K562 (cell line): ENCODE data around the gene MAST1. TPM values are rescaled to one million over a fixed set of nuclear protein-coding genes. Genes with fewer than 3 reads are reported as not detected.

Experiments
- ATAC-seq: fragments of 200-7000 bp; cut with Tn5 transposase; 3 replicates; pipeline ENCODE4 v1.9.1; 2020; ENCODE audit warnings: moderate library complexity
- BruUV-seq: library from RNA; stranded (reverse); fragments of 400-500 nt; replicated peaks from 2 replicates; lab custom pipeline; 2021; lab: Mats Ljungman, UMichigan
- CTCF ChIA-PET: fragments of 300-600 bp; formaldehyde crosslinking; extraction: SDS; loops from one replicate; lab custom pipeline; 2021; ENCODE audit warnings: low intra/inter-chr PET ratio; lab: Yijun Ruan, JAX
- POLR2A ChIA-PET: fragments of 300-600, 350-650 bp; sonication (Branson Sonifier 250); formaldehyde crosslinking; extraction: SDS; loops from one replicate; lab custom pipeline; 2021; ENCODE audit warnings: antibody characterized with exemption, inconsistent platforms; lab: Yijun Ruan, JAX
- DNase-seq, 4 experiments: peaks; one replicate each; pipeline versions ENCODE4 v3.0.0 to v3.0.0-alpha.2; 2011 to 2018; ENCODE audit warnings: low spot score in 3 of 4, mixed read lengths in 3 of 4; ENCODE audit errors: extremely low read depth in 1 of 4
- FAIRE-seq: peaks from 2 replicates; lab custom pipeline; 2011; peaks lifted over from hg19 to GRCh38; lab: Jason Lieb, UNC
- H2AFZ ChIP-seq: 2 replicates; pipeline ENCODE4 v1.6.0; 2011; ENCODE audit warnings: low read depth, low read length, control low read depth, inconsistent platforms
- H3K27ac ChIP-seq: fragments of 200-600 bp; 3 replicates; pipeline ENCODE4 v1.8.0; 2011; ENCODE audit warnings: low read depth, mild to moderate bottlenecking, control low read depth, inconsistent platforms, low read length, moderate library complexity, mixed read lengths; ENCODE audit errors: extremely low read depth
- H3K27me3 ChIP-seq, 2 experiments: fragments of 300-600 bp in 1 of 2; 2 replicates in 1 of 2; 3 replicates in 1 of 2; pipeline versions ENCODE4 v1.6.0 to v1.8.0; 2011; ENCODE audit warnings: inconsistent platforms in 2 of 2, low read length in 2 of 2, mild to moderate bottlenecking in 1 of 2, mixed read lengths in 1 of 2, moderate library complexity in 1 of 2; ENCODE audit not compliant: control insufficient read depth in 2 of 2, insufficient read depth in 2 of 2
- H3K36me3 ChIP-seq: fragments of 300-600 bp; 3 replicates; pipeline ENCODE4 v1.8.0; 2011; ENCODE audit warnings: mild to moderate bottlenecking, low read length, inconsistent platforms; ENCODE audit not compliant: control insufficient read depth, insufficient read depth
- H3K4me1 ChIP-seq, 2 experiments: fragments of 200-600 bp in 1 of 2; replicated peaks in 1 of 2; 2 replicates in 1 of 2; 3 replicates in 1 of 2; pipeline versions ENCODE4 v1.5.1 to v1.8.0; 2011; ENCODE audit warnings: inconsistent platforms in 2 of 2, low read length in 2 of 2, mild to moderate bottlenecking in 1 of 2, mixed read lengths in 1 of 2, moderate library complexity in 1 of 2; ENCODE audit not compliant: control insufficient read depth in 2 of 2, insufficient read depth in 2 of 2
- H3K4me2 ChIP-seq: 2 replicates; pipeline ENCODE4 v1.6.1; 2011; ENCODE audit warnings: low read length, control low read depth, inconsistent platforms, mixed read lengths; ENCODE audit not compliant: insufficient read depth
- H3K4me3 ChIP-seq: fragments of 200-600 bp; sonication (generic), shearing (Covaris generic); 2 replicates; pipeline ENCODE4 v1.5.1; 2016; ENCODE audit warnings: control low read depth, inconsistent platforms
- H3K79me2 ChIP-seq: fragments of 200-600 bp; 3 replicates; pipeline ENCODE4 v1.8.0; 2011; ENCODE audit warnings: low read length, inconsistent platforms; ENCODE audit not compliant: control insufficient read depth, insufficient read depth
- H3K9ac ChIP-seq, 2 experiments: 2 replicates each; pipeline versions ENCODE4 v1.6.0 to v1.6.1; 2011; ENCODE audit warnings: low read depth in 2 of 2, low read length in 2 of 2, control low read depth in 1 of 2, inconsistent platforms in 1 of 2, mild to moderate bottlenecking in 1 of 2, mixed read lengths in 1 of 2; ENCODE audit not compliant: insufficient read depth in 1 of 2
- H3K9me1 ChIP-seq: one replicate; pipeline ENCODE4 v1.6.0; 2011; ENCODE audit warnings: inconsistent platforms, mild to moderate bottlenecking, low read length, moderate library complexity; ENCODE audit not compliant: control insufficient read depth, insufficient read depth
- H3K9me3 ChIP-seq: replicated peaks from 2 replicates; pipeline ENCODE4 v1.5.1; 2011; ENCODE audit warnings: low read depth, low read length, inconsistent platforms; ENCODE audit not compliant: control insufficient read depth, insufficient read depth
- H4K20me1 ChIP-seq: replicated peaks from 2 replicates; pipeline ENCODE4 v1.6.1; 2011; ENCODE audit warnings: low read length, inconsistent platforms, mixed read lengths; ENCODE audit not compliant: control insufficient read depth, insufficient read depth
- FOXP1 ChIP-seq: sonication (generic); formaldehyde crosslinking; IDR thresholded peaks from 2 replicates; pipeline ENCODE4 v1.8.0; 2022; ENCODE audit warnings: mild to moderate bottlenecking, missing genetic modification reagents
- HEY1 ChIP-seq: fragments of 250-450 bp; sonication (Bioruptor Pico); IDR thresholded peaks from 2 replicates; pipeline ENCODE4 v1.5.0; 2020; ENCODE audit warnings: mild to moderate bottlenecking, moderate library complexity, borderline replicate concordance
- IRF9 ChIP-seq: fragments of 450-650 bp; IDR thresholded peaks from 2 replicates; pipeline ENCODE4 v1.6.1; 2016; ENCODE audit warnings: missing biosample characterization, missing genetic modification characterization
- PRDM10 ChIP-seq: fragments of 450-650 bp; IDR thresholded peaks from 2 replicates; pipeline ENCODE4 v1.6.1; 2018; ENCODE audit not compliant: partially characterized antibody
- RAD51 ChIP-seq: fragments of 450-650 bp; IDR thresholded peaks from 2 replicates; pipeline ENCODE4 v1.7.1; 2016; ENCODE audit warnings: low read depth, mild to moderate bottlenecking, borderline replicate concordance
- SMARCA4 ChIP-seq: fragments of 450-650 bp; IDR thresholded peaks from 2 replicates; pipeline ENCODE4 v1.6.1; 2016
- SNIP1 ChIP-seq: fragments of 450-650 bp; IDR thresholded peaks from 2 replicates; pipeline ENCODE4 v1.7.1; 2017; ENCODE audit warnings: low read depth, mild to moderate bottlenecking
- TFAM ChIP-seq: fragments of 250-450 bp; sonication (Bioruptor Pico); conservative IDR thresholded peaks from 2 replicates; pipeline ENCODE4 v1.5.0; 2021; ENCODE audit warnings: mild to moderate bottlenecking, moderate library complexity
- XRCC5 ChIP-seq: fragments of 200-400 bp; formaldehyde crosslinking; IDR thresholded peaks from 2 replicates; pipeline ENCODE4 v1.6.1; 2017; ENCODE audit warnings: low read depth, mild to moderate bottlenecking, low read length
- ZBTB7A ChIP-seq: IDR thresholded peaks from 2 replicates; pipeline ENCODE4 v1.6.1; 2011; ENCODE audit warnings: low read depth, mild to moderate bottlenecking, low read length, moderate library complexity, borderline replicate concordance; ENCODE audit not compliant: control insufficient read depth
- ZBTB9 ChIP-seq: fragments of 450-650 bp; formaldehyde crosslinking; IDR thresholded peaks from 2 replicates; pipeline ENCODE4 v1.4.0; 2020; ENCODE audit warnings: mild to moderate bottlenecking, moderate library complexity
- ZNF3 ChIP-seq: fragments of 250-450 bp; sonication (Bioruptor Pico); IDR thresholded peaks from 2 replicates; pipeline ENCODE4 v1.5.0; 2021; ENCODE audit warnings: mild to moderate bottlenecking, moderate library complexity
- ZNF57 ChIP-seq: fragments of 450-650 bp; formaldehyde crosslinking; IDR thresholded peaks from 2 replicates; pipeline ENCODE4 v1.4.0; 2020; ENCODE audit warnings: mild to moderate bottlenecking, moderate library complexity
- ZZZ3 ChIP-seq: fragments of 450-650 bp; IDR thresholded peaks from 2 replicates; pipeline ENCODE4 v1.6.1; 2016; ENCODE audit warnings: antibody characterized with exemption, mild to moderate bottlenecking, moderate library complexity
- WGBS: fragments of 100-300 bp; shearing (Covaris generic); methylation state at CpG from one replicate; pipeline ENCODE4 v1.1.6; 2016; ENCODE audit warnings: low coverage, mixed read lengths; ENCODE audit not compliant: insufficient coverage; ENCODE audit errors: missing lambda C conversion rate; 5-methylcytosine and 5-hydroxymethylcytosine counted together
- in situ Hi-C: fragments of 300-500 bp; cut with MboI; formaldehyde crosslinking; loops from 4 replicates; pipeline ENCODE4 v1.15.0; 2018; ENCODE audit warnings: inconsistent platforms, mixed read lengths
- intact Hi-C: fragments of 100-400 bp; cut with micrococcal nuclease; formaldehyde crosslinking; loops from 2 replicates; pipeline ENCODE4 v1.14.2; 2022
- polyA plus RNA-seq, 8 experiments: library from polyadenylated mRNA; depleted of rRNA in 4 of 8; stranded (reverse) in 5 of 8; unstranded in 3 of 8; fragments of >200 nt; fragmentation: Nextera tagmentation in 2 of 8; fragmentation: Illumina TruSeq in 1 of 8; extraction: Ambion mirVana in 2 of 8; extraction: Trizol in 1 of 8; gene quantifications; 2 replicates each; pipeline versions ENCODE4 v1.2.1 to v1.2.3, GENCODE V29; 2011 to 2014; ENCODE audit warnings: inconsistent platforms in 1 of 8, missing spikeins in 1 of 8
- total RNA-seq, 7 experiments: library from RNA; depleted of rRNA in 6 of 7; stranded (reverse); fragments of >200 nt in 6 of 7; fragmentation: Illumina TruSeq in 2 of 7; extraction: Trizol in 2 of 7; gene quantifications; 2 replicates each; pipeline versions ENCODE4 v1.2.1 to v1.2.3, GENCODE V29; 2011 to 2021; ENCODE audit warnings: low replicate concordance in 1 of 7

Gene MAST1
- total and polyA plus RNA-seq, 9 of the 15 experiments (the other 6 are each of a cell fraction or from before 2014, with no cell fraction given): 0.48 to 10.3 (median 3.9) TPM

GRCh38 chr19:12847159-12848139 lies 9.1 kb downstream of the MAST1 start:
- H3K4me2 ChIP-seq: peak overlapping the region; percentile 54
- intact Hi-C loops (loop anchor here (2.0 kb wide), 1 partner anchor 131 kb away; no protein-coding TSS in a partner anchor), in situ Hi-C loops (loop anchor here (5.0 kb wide), 1 partner anchor 80 kb away; no protein-coding TSS in a partner anchor)
- ChIA-PET CTCF (interaction anchor here (0.6 to 1.4 kb wide), 9 partner anchors 23 to 244 kb away, joined by 3 to 6 read pairs (median 3); partner anchors contain the start of gene HOOK2), POLR2A (interaction anchor here (0.5 to 1.3 kb wide), 9 partner anchors 33 to 1470 kb away, joined by 3 to 4 read pairs (median 3); no protein-coding TSS in a partner anchor)
- peak overlapping the region; percentile 58 for H2AFZ ChIP-seq
- FAIRE-seq (peak; percentile 66), DNase-seq (peak; percentile 88 to 93 (median 90)), ATAC-seq (peak; percentile 100)
- no peak overlapping the region for H3K4me3 ChIP-seq
- no peaks in the 10 kb centered on the region for H3K27me3 ChIP-seq
- peaks cover 24% of the 10 kb centered on the region; the same call in 2 of the 3 replicates for H3K36me3 ChIP-seq
- no peaks in the 10 kb centered on the region for H4K20me1 ChIP-seq
- 31% methylated on average over 49 of the region's 69 CpGs for WGBS
- H3K27ac ChIP-seq: no peak overlapping the region
- no peaks in the 10 kb centered on the region for H3K9me3 ChIP-seq
- peaks cover 8 to 19% of the 10 kb centered on the region in 2 experiments; a peak in 4 of 5 replicates for H3K4me1 ChIP-seq
- BruUV-seq: no TSS peak
- no peaks in the 10 kb centered on the region for H3K79me2 ChIP-seq
- H3K9ac ChIP-seq: peak overlapping the region in 1 of 2 experiments; percentile 80; a peak in 2 of 4 replicates
- H3K9me1 ChIP-seq: peaks cover 7% of the 10 kb centered on the region
- TF ChIP-seq ZBTB7A (peak; percentile 94), IRF9 (tag) (no peak), PRDM10 (peak; percentile 21), SMARCA4 (0 out of 2 replicates have a peak, but pooled peaks have one; percentile 16), ZZZ3 (no peak), ZNF3 (CRISPR knock-in tag) (no peak), ZNF57 (CRISPR knock-in tag) (no peak), SNIP1 (no peak), RAD51 (peak; percentile 36; the same call in 1 of the 2 replicates), ZBTB9 (CRISPR knock-in tag) (no peak), TFAM (CRISPR knock-in tag) (no peak), FOXP1 (CRISPR knock-in tag) (0 out of 2 replicates have a peak, but pooled peaks have one; percentile 59), HEY1 (no peak), XRCC5 (peak; percentile 91; the same call in 1 of the 2 replicates)
